BJ (cell line): Measurements from ENCODE around the gene ATP10B. TPM values are rescaled to one million over a fixed set of nuclear protein-coding genes. Genes with fewer than 3 reads are reported as not detected.

Experiments
- CTCF ChIA-PET: fragments of 350-600 bp; formaldehyde crosslinking; extraction: SDS; loops from one replicate; lab custom pipeline; 2021; ENCODE audit warnings: antibody characterized with exemption, inconsistent platforms; lab: Yijun Ruan, JAX
- POLR2A ChIA-PET: fragments of 300-600 bp; sonication (Branson Sonifier 250); formaldehyde crosslinking; extraction: SDS; loops from one replicate; lab custom pipeline; 2021; ENCODE audit warnings: antibody characterized with exemption; lab: Charles Lee
- DNase-seq: peaks from one replicate; pipeline ENCODE4 v3.0.0-alpha.2; 2011; ENCODE audit warnings: low read depth
- H3K27me3 ChIP-seq: 2 replicates; pipeline ENCODE4 v1.6.0; 2011; ENCODE audit warnings: low read length; ENCODE audit not compliant: control insufficient read depth, insufficient read depth
- H3K36me3 ChIP-seq: 2 replicates; pipeline ENCODE4 v1.5.1; 2011; ENCODE audit warnings: low read length; ENCODE audit not compliant: control insufficient read depth, insufficient read depth
- H3K4me3 ChIP-seq: 2 replicates; pipeline ENCODE4 v1.5.1; 2011; ENCODE audit warnings: low read depth, mild to moderate bottlenecking, control low read depth, low read length
- CTCF ChIP-seq: IDR thresholded peaks from 2 replicates; pipeline ENCODE4 v1.5.1; 2011; ENCODE audit warnings: low read depth, mild to moderate bottlenecking, control low read depth, inconsistent platforms, low read length, moderate library complexity; ENCODE audit not compliant: insufficient read depth
- polyA plus RNA-seq: library from polyadenylated mRNA; depleted of rRNA; stranded (reverse); fragments of >200 nt; gene quantifications from 2 replicates; pipeline ENCODE4 v1.2.3, GENCODE V29; 2011

ATP10B gene
- polyA plus RNA-seq, 1 experiment, result not detected

GRCh38 chr5:160750938-160751657, 100.9 kb downstream of the ATP10B start:
- DNase-seq, result no peak
- TF ChIP-seq CTCF, result no peak
- ChIA-PET CTCF (no interaction called here), POLR2A (no interaction called here)
- H3K36me3 ChIP-seq, result no peaks in the 10 kb centered on the region
- H3K27me3 ChIP-seq, result no peaks in the 10 kb centered on the region
- H3K4me3 ChIP-seq, result no peak overlapping the region

- CTCF ChIA-PET, result no interaction called here
- POLR2A ChIA-PET, result no interaction called here
- Histone ChIP-seq H3K27me3 (no peaks in the 10 kb centered on the region), H3K4me3 (no peak overlapping the region), H3K36me3 (no peaks in the 10 kb centered on the region)
- no peak for TF ChIP-seq CTCF
- no peak for DNase-seq
These were observed 102.3 kb downstream of the ATP10B start for GRCh38 chr5:160749682-160750081.

- CTCF ChIA-PET, result no interaction called here
- Histone ChIP-seq H3K4me3 (no peak overlapping the region), H3K36me3 (no peaks in the 10 kb centered on the region), H3K27me3 (no peaks in the 10 kb centered on the region)
- no peak for TF ChIP-seq CTCF
- no peak for DNase-seq
- POLR2A ChIA-PET, result no interaction called here
These were observed 103.0 kb downstream of the ATP10B start for GRCh38 chr5:160749026-160749425.

GRCh38 chr5:160747987-160748386, 104.0 kb downstream of the ATP10B start:
- TF ChIP-seq CTCF, result no peak
- ChIA-PET POLR2A (no interaction called here), CTCF (no interaction called here)
- Histone ChIP-seq H3K36me3 (no peaks in the 10 kb centered on the region), H3K4me3 (no peak overlapping the region), H3K27me3 (no peaks in the 10 kb centered on the region)
- no peak for DNase-seq

GRCh38 chr5:160747559-160747958, 104.5 kb downstream of the ATP10B start:
- no peak for DNase-seq
- TF ChIP-seq CTCF, result no peak
- no peak overlapping the region for H3K4me3 ChIP-seq
- no peaks in the 10 kb centered on the region for H3K27me3 ChIP-seq
- CTCF ChIA-PET, result no interaction called here
- H3K36me3 ChIP-seq, result no peaks in the 10 kb centered on the region
- POLR2A ChIA-PET, result no interaction called here
